ENCODE measurements around the gene IFITM5.

The IFITM5 gene

GRCh38 chr11:276219-276618 lies 23.1 kb downstream of the IFITM5 start:
- TF ChIP-seq EZH2phosphoT487 (IDR thresholded peaks at IDR 0.05; ENCODE audit: low read depth) (no peak), CTCF (IDR thresholded peaks at IDR 0.05; ENCODE audit: low read depth, low read length) (no peak)

GRCh38 chr11:272931-273198 lies 26.5 kb downstream of the IFITM5 start:
- Histone ChIP-seq H2AFZ (ENCODE audit: low read depth, low read length) (no peak overlapping the region), H3K9me3 (ENCODE audit: insufficient read depth, low read length) (no peaks in the 10 kb centered on the region), H4K20me1 (ENCODE audit: insufficient read depth, low read length) (no peaks in the 10 kb centered on the region), H3K9ac (ENCODE audit: low read length) (no peak overlapping the region), H3K4me1 (ENCODE audit: low read length) (peaks cover 41% of the 10 kb centered on the region), H3K36me3 (replicated peaks; ENCODE audit: low read depth, low read length) (peaks cover 3% of the 10 kb centered on the region), H3K27ac (ENCODE audit: low read length) (no peak overlapping the region), H3K27me3 (ENCODE audit: low read depth, low read length) (no peaks in the 10 kb centered on the region), H3K4me3 (ENCODE audit: low read length) (no peak overlapping the region), H3K4me2 (ENCODE audit: low read length) (no peak overlapping the region), H3K79me2 (ENCODE audit: low read length) (peaks cover 8% of the 10 kb centered on the region; the same call in 1 of the 2 replicates)
- no peak for TF ChIP-seq EZH2phosphoT487 (IDR thresholded peaks at IDR 0.05; ENCODE audit: low read depth)
- TF ChIP-seq CTCF (IDR thresholded peaks at IDR 0.05; ENCODE audit: low read depth, low read length) = no peak

More at GRCh38 chr11:276219-276618, 23.1 kb downstream of the IFITM5 start:
- no peak overlapping the region for H3K9ac ChIP-seq (ENCODE audit: low read length)
- H3K4me3 ChIP-seq (ENCODE audit: low read length) = no peak overlapping the region
- no peak overlapping the region for H3K4me2 ChIP-seq (ENCODE audit: low read length)
- peaks cover 10% of the 10 kb centered on the region for H3K4me1 ChIP-seq (ENCODE audit: low read length)
- no peak overlapping the region for H3K27ac ChIP-seq (ENCODE audit: low read length)
- no peak overlapping the region for H2AFZ ChIP-seq (ENCODE audit: low read depth, low read length)
- H3K27me3 ChIP-seq (ENCODE audit: low read depth, low read length) = no peaks in the 10 kb centered on the region
- H3K9me3 ChIP-seq (ENCODE audit: insufficient read depth, low read length) = no peaks in the 10 kb centered on the region
- no peaks in the 10 kb centered on the region for H3K79me2 ChIP-seq (ENCODE audit: low read length)
- H3K36me3 ChIP-seq (replicated peaks; ENCODE audit: low read depth, low read length) = peaks cover 3% of the 10 kb centered on the region
- H4K20me1 ChIP-seq (ENCODE audit: insufficient read depth, low read length) = no peaks in the 10 kb centered on the region

GRCh38 chr11:272195-272930 lies 27.0 kb downstream of the IFITM5 start:
- H3K4me3 ChIP-seq (ENCODE audit: low read length) = no peak overlapping the region
- peaks cover 10% of the 10 kb centered on the region; the same call in 1 of the 2 replicates for H3K79me2 ChIP-seq (ENCODE audit: low read length)
- peaks cover 3% of the 10 kb centered on the region for H3K36me3 ChIP-seq (replicated peaks; ENCODE audit: low read depth, low read length)
- peaks cover 43% of the 10 kb centered on the region for H3K4me1 ChIP-seq (ENCODE audit: low read length)
- H2AFZ ChIP-seq (ENCODE audit: low read depth, low read length) = no peak overlapping the region
- no peaks in the 10 kb centered on the region for H3K27me3 ChIP-seq (ENCODE audit: low read depth, low read length)
- no peak for TF ChIP-seq EZH2phosphoT487 (IDR thresholded peaks at IDR 0.05; ENCODE audit: low read depth)
- no peak for TF ChIP-seq CTCF (IDR thresholded peaks at IDR 0.05; ENCODE audit: low read depth, low read length)
- no peaks in the 10 kb centered on the region for H4K20me1 ChIP-seq (ENCODE audit: insufficient read depth, low read length)
- no peak overlapping the region for H3K4me2 ChIP-seq (ENCODE audit: low read length)
- no peaks in the 10 kb centered on the region for H3K9me3 ChIP-seq (ENCODE audit: insufficient read depth, low read length)
- no peak overlapping the region for H3K27ac ChIP-seq (ENCODE audit: low read length)
- no peak overlapping the region for H3K9ac ChIP-seq (ENCODE audit: low read length)

- peaks cover 45% of the 10 kb centered on the region for H3K4me1 ChIP-seq (ENCODE audit: low read length)
- H3K36me3 ChIP-seq (replicated peaks; ENCODE audit: low read depth, low read length) = peaks cover 3% of the 10 kb centered on the region
- TF ChIP-seq CTCF (IDR thresholded peaks at IDR 0.05; ENCODE audit: low read depth, low read length) = no peak
- no peak for TF ChIP-seq EZH2phosphoT487 (IDR thresholded peaks at IDR 0.05; ENCODE audit: low read depth)
- no peak overlapping the region for H3K9ac ChIP-seq (ENCODE audit: low read length)
- H2AFZ ChIP-seq (ENCODE audit: low read depth, low read length) = no peak overlapping the region
- H3K9me3 ChIP-seq (ENCODE audit: insufficient read depth, low read length) = no peaks in the 10 kb centered on the region
- no peak overlapping the region for H3K4me2 ChIP-seq (ENCODE audit: low read length)
- H3K27ac ChIP-seq (ENCODE audit: low read length) = no peak overlapping the region
- no peaks in the 10 kb centered on the region for H3K27me3 ChIP-seq (ENCODE audit: low read depth, low read length)
- no peak overlapping the region for H3K4me3 ChIP-seq (ENCODE audit: low read length)
- no peaks in the 10 kb centered on the region for H4K20me1 ChIP-seq (ENCODE audit: insufficient read depth, low read length)
- H3K79me2 ChIP-seq (ENCODE audit: low read length) = peaks cover 10% of the 10 kb centered on the region; the same call in 1 of the 2 replicates
Observed at GRCh38 chr11:271319-271715, 28.0 kb downstream of the IFITM5 start.
